Osteoblast (primary cell): ENCODE measurements around the gene EPB41L1. TPM values are rescaled to one million over a fixed set of nuclear protein-coding genes. Genes with fewer than 3 reads are reported as not detected.
A peak's percentile ranks its signal among the peaks of the same experiment; 100 is the strongest.

Experiments used
- DNase-seq: peaks from one replicate; pipeline ENCODE4 v3.0.0; 2011; ENCODE audit warnings: low spot score, mixed read lengths; ENCODE audit not compliant: insufficient read length; ENCODE audit errors: missing footprints
- H2AFZ ChIP-seq: 2 replicates; pipeline ENCODE4 v1.6.0; 2011; ENCODE audit warnings: mild to moderate bottlenecking, low read length
- H3K27ac ChIP-seq: 2 replicates; pipeline ENCODE4 v1.5.1; 2011; ENCODE audit warnings: mild to moderate bottlenecking, low read depth, low read length, moderate library complexity
- H3K27me3 ChIP-seq: 2 replicates; pipeline ENCODE4 v1.6.0; 2012; ENCODE audit warnings: mild to moderate bottlenecking, control low read depth, inconsistent platforms, low read length, moderate library complexity; ENCODE audit not compliant: insufficient read depth
- H3K36me3 ChIP-seq: 2 replicates; pipeline ENCODE4 v1.5.1; 2011; ENCODE audit warnings: mild to moderate bottlenecking, low read length, control low read depth, moderate library complexity; ENCODE audit not compliant: insufficient read depth
- H3K4me1 ChIP-seq: 2 replicates; pipeline ENCODE4 v1.5.1; 2011; ENCODE audit warnings: mild to moderate bottlenecking, low read length, control low read depth, moderate library complexity; ENCODE audit not compliant: insufficient read depth
- H3K4me2 ChIP-seq: 2 replicates; pipeline ENCODE4 v1.6.0; 2011; ENCODE audit warnings: mild to moderate bottlenecking, low read length; ENCODE audit not compliant: insufficient read depth
- H3K4me3 ChIP-seq: fragments of 200-600 bp; sonication (generic); 3 replicates; pipeline ENCODE4 v1.5.1; 2012; ENCODE audit warnings: mild to moderate bottlenecking, low read length, inconsistent platforms; ENCODE audit not compliant: insufficient read depth
- H3K79me2 ChIP-seq: 2 replicates; pipeline ENCODE4 v1.6.0; 2012; ENCODE audit warnings: mild to moderate bottlenecking, low read length, control low read depth, inconsistent platforms; ENCODE audit not compliant: insufficient read depth
- H3K9me3 ChIP-seq: 2 replicates; pipeline ENCODE4 v1.5.1; 2011; ENCODE audit warnings: low read depth, low read length, control low read depth
- H4K20me1 ChIP-seq: 2 replicates; pipeline ENCODE4 v1.6.0; 2012; ENCODE audit warnings: mild to moderate bottlenecking, low read length, control low read depth; ENCODE audit not compliant: insufficient read depth
- CTCF ChIP-seq: IDR thresholded peaks from 2 replicates; pipeline ENCODE4 v1.5.1; 2011; ENCODE audit warnings: mild to moderate bottlenecking, low read depth, low read length, moderate library complexity; ENCODE audit errors: extremely low read depth
- total RNA-seq: library from RNA; depleted of rRNA; stranded (reverse); fragments of >200 nt; gene quantifications from 2 replicates; pipeline ENCODE4 v1.2.3, GENCODE V29; 2012

EPB41L1 gene
- total RNA-seq, 1 donor: 26.8 TPM

GRCh38 chr20:36236786-36237121, 82.2 kb downstream of the EPB41L1 start:
- Histone ChIP-seq H2AFZ (peak overlapping the region; percentile 100), H3K4me3 (peak overlapping the region; percentile 90), H4K20me1 (peaks cover 9% of the 10 kb centered on the region)

DNA sequence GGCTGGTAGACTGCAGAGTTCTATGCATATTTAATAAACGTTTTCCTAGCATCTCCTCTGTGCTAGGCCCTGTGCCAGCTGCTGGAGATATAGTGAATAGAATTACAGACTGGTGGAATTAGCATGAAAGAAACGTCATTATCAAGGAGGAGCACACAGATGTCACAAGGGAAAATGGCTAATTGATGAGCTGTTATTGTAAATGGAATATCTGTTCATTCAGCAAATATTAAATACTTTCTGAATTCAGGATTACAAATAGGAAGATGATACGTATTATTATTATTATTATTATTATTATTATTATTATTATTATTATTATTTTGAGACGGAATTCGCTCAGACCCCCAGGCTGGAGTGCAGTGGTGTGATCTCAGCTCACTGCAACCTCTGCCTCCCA, 82.9 kb downstream of the EPB41L1 start:
- no peak overlapping the region for H3K27ac ChIP-seq
- no peaks in the 10 kb centered on the region for H3K27me3 ChIP-seq
- TF ChIP-seq CTCF: no peak
- DNase-seq: no peak
- H3K9me3 ChIP-seq: no peaks in the 10 kb centered on the region
- H4K20me1 ChIP-seq: peaks cover 9% of the 10 kb centered on the region
- peak overlapping the region; percentile 90 for H3K4me3 ChIP-seq
- peaks cover 23% of the 10 kb centered on the region for H3K36me3 ChIP-seq
- H3K4me1 ChIP-seq: peaks cover 12% of the 10 kb centered on the region
- peak overlapping the region; percentile 80 for H3K4me2 ChIP-seq
- no peak overlapping the region for H2AFZ ChIP-seq
- peaks cover 63% of the 10 kb centered on the region for H3K79me2 ChIP-seq

More at GRCh38 chr20:36236786-36237121, 82.2 kb downstream of the EPB41L1 start:
- Histone ChIP-seq H3K27ac (peak overlapping the region; percentile 74), H3K27me3 (no peaks in the 10 kb centered on the region), H3K4me1 (peaks cover 12% of the 10 kb centered on the region), H3K4me2 (peak overlapping the region; percentile 80), H3K9me3 (no peaks in the 10 kb centered on the region), H3K79me2 (peaks cover 59% of the 10 kb centered on the region), H3K36me3 (peaks cover 20% of the 10 kb centered on the region)
- TF ChIP-seq CTCF: no peak
- no peak for DNase-seq

GRCh38 chr20:36238153-36238552, 83.6 kb downstream of the EPB41L1 start:
- peaks cover 65% of the 10 kb centered on the region for H3K79me2 ChIP-seq
- no peak overlapping the region for H2AFZ ChIP-seq
- no peaks in the 10 kb centered on the region for H3K9me3 ChIP-seq
- H3K4me1 ChIP-seq: peaks cover 12% of the 10 kb centered on the region
- TF ChIP-seq CTCF: no peak
- no peak overlapping the region for H3K4me2 ChIP-seq
- H3K27ac ChIP-seq: no peak overlapping the region
- H3K27me3 ChIP-seq: no peaks in the 10 kb centered on the region
- peaks cover 13% of the 10 kb centered on the region for H4K20me1 ChIP-seq
- H3K4me3 ChIP-seq: no peak overlapping the region
- peaks cover 30% of the 10 kb centered on the region for H3K36me3 ChIP-seq
- DNase-seq: no peak

DNA sequence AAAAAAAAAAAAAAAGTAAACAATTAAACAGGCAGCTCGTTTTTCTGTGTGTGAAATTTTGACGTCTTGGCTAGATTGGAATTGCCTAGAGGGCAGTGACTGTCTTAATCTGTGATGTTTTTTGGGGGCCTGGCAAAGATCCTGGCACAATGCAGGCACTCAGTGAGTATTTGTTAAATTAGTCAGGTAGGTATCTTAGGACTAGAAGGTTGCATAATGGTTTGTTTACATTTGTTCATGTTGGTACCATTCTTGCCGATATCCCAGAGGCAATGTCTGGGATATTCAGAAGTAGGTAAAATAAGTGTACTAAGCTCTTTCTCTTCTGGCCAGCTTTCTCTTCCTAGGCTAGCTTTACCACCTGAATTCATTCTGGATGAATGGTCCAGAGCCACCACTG, 84.2 kb downstream of the EPB41L1 start:
- no peak overlapping the region for H3K4me2 ChIP-seq
- H3K27me3 ChIP-seq: no peaks in the 10 kb centered on the region
- TF ChIP-seq CTCF: no peak
- peaks cover 70% of the 10 kb centered on the region for H3K79me2 ChIP-seq
- H3K27ac ChIP-seq: no peak overlapping the region
- peaks cover 12% of the 10 kb centered on the region for H3K4me1 ChIP-seq
- no peaks in the 10 kb centered on the region for H3K9me3 ChIP-seq
- H4K20me1 ChIP-seq: peaks cover 19% of the 10 kb centered on the region
- DNase-seq: no peak
- H3K4me3 ChIP-seq: no peak overlapping the region
- no peak overlapping the region for H2AFZ ChIP-seq
- peaks cover 36% of the 10 kb centered on the region for H3K36me3 ChIP-seq
